ENCODE measurements around the gene TMEM252.

The TMEM252 gene

GRCh38 chr9:68538200-68538599 lies 2.5 kb downstream of the TMEM252 start:
- DNase-seq, result no peak

GRCh38 chr9:68537616-68537880 lies 3.1 kb downstream of the TMEM252 start:
- no peak for DNase-seq

- no peak for DNase-seq
Measured at GRCh38 chr9:68536876-68537615, 3.6 kb downstream of the TMEM252 start.

- DNase-seq, result no peak
Measured at GRCh38 chr9:68533678-68534077, 7.0 kb downstream of the TMEM252 start.

GRCh38 chr9:68532131-68532530 lies 8.6 kb downstream of the TMEM252 start:
- no peak for DNase-seq

GRCh38 chr9:68530618-68531017 lies 10.1 kb downstream of the TMEM252 start:
- DNase-seq, result peak in 2 of 3 experiments; percentile 6 to 42

GRCh38 chr9:68523367-68523936 lies 17.2 kb downstream of the TMEM252 start:
- no peak for DNase-seq

- DNase-seq, result peak in 1 of 3 experiments; percentile 13
Measured at GRCh38 chr9:68522954-68523353, 17.7 kb downstream of the TMEM252 start.

GRCh38 chr9:68522131-68522530 lies 18.6 kb downstream of the TMEM252 start:
- no peak for DNase-seq

GRCh38 chr9:68515326-68516017 lies 25.2 kb downstream of the TMEM252 start:
- DNase-seq, result no peak

GRCh38 chr9:68513981-68514380 lies 26.7 kb downstream of the TMEM252 start:
- DNase-seq, result no peak

- no peak for DNase-seq
Measured at GRCh38 chr9:68513385-68513784, 27.3 kb downstream of the TMEM252 start.

- DNase-seq, result no peak
Measured at GRCh38 chr9:68509689-68510088, 31.0 kb downstream of the TMEM252 start.

- DNase-seq, result no peak
Measured at GRCh38 chr9:68508547-68508946, 32.1 kb downstream of the TMEM252 start.

- DNase-seq, result no peak
Measured at GRCh38 chr9:68507806-68508145, 32.9 kb downstream of the TMEM252 start.

- peak in 1 of 3 experiments; percentile 61 for DNase-seq
Measured at GRCh38 chr9:68507130-68507805, 33.4 kb downstream of the TMEM252 start.

GRCh38 chr9:68506551-68506950 lies 34.1 kb downstream of the TMEM252 start:
- no peak for DNase-seq

- DNase-seq, result peak in 1 of 3 experiments; percentile 26
Measured at GRCh38 chr9:68505681-68506409, 34.8 kb downstream of the TMEM252 start.

GRCh38 chr9:68502279-68502678 lies 38.4 kb downstream of the TMEM252 start:
- no peak for DNase-seq

GRCh38 chr9:68500457-68501381 lies 40.0 kb downstream of the TMEM252 start:
- DNase-seq, result peak in 1 of 3 experiments; percentile 38

GRCh38 chr9:68498816-68499215 lies 41.9 kb downstream of the TMEM252 start:
- no peak for DNase-seq

- no peak for DNase-seq
Measured at GRCh38 chr9:68497629-68498028, 43.1 kb downstream of the TMEM252 start.
